GM15510 (cell line): Measurements from ENCODE around the gene RNF144B.

ENCODE experiments used
- POLR2A ChIP-seq: IDR thresholded peaks from 3 replicates; pipeline ENCODE4 v1.6.1; 2011; ENCODE audit warnings: borderline replicate concordance; ENCODE audit not compliant: insufficient read length; ENCODE audit errors: extremely low read depth

The RNF144B gene

DNA sequence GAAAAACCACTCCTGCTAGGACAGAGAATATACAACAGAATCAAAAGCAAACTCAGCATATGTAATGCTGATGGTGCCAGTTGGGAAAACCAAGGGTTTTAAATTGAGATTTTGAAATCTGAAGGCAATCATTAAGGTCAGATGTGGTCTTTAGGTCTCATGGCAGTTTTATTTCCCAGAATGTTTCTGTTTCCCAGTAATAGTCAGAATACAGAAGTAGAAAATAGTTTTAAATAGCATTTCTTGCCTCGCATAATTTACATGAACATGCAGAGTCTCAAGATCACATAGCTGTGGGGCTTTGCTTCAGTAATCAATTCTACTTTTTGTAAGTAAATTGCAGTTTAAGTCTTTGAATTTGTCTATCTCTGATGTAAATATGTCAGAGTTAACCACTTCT, 58.1 kb downstream of the RNF144B start:
- no peak for TF ChIP-seq POLR2A

DNA sequence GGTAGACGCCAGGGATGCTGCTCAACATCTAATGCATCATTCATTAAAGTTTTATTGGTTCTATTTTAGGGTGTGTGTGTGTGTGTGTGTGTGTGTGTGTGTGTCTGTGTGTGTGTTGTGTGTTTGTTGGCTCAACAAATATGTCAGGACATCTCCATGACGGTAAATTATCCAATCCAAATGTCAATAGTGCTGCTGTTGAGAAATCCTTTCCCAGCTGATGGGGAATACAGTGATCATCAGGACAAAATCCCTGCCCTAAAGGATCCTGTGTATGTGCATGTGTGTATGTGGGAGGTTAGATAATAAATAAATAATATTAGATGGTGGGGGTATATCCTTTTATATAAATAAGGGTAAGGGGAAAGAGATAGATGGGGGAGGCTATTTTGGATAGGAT, 59.6 kb downstream of the RNF144B start:
- TF ChIP-seq POLR2A: no peak

GRCh38 chr6:18447552-18447951, 60.4 kb downstream of the RNF144B start:
- TF ChIP-seq POLR2A: no peak

DNA sequence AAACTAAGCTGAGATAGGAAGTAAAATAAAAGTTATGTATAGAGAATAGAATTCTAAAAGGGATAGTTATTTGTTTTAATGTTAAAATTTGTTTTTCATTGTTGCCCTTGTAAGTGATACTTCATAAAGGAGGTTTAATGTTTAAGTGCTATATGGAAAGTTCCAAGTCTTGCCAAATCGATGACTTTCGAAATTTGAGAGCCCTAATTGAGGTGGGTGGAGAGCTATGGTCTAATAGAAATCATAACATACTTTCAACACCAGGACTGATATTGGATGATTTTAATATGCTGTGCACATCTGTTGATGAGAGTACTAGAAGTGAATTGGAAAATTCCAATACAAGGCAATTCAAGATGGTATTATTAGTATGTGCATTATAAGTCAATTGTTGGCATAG, 64.6 kb downstream of the RNF144B start:
- TF ChIP-seq POLR2A: no peak

DNA sequence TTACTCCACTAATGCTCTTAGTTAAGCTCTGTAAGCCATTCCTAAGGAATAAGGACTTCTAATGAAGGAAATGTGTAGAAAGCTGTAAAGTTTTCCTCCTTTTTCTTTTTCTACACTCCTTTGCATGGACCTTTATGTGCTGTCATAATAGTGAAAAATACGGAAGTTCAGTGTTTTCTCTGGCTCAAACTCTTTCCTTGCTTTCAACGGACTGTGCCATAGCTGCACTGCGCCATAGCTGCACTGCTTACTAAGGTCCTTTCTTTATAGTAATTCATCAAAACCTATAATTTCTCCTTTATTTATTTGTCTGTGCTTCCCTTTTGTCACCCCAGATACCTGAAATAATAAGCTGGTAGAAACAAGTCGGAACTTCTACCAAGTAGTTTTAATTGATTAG, 67.3 kb downstream of the RNF144B start:
- TF ChIP-seq POLR2A: no peak

GRCh38 chr6:18457065-18457737, 70.1 kb downstream of the RNF144B start:
- TF ChIP-seq POLR2A: no peak

DNA sequence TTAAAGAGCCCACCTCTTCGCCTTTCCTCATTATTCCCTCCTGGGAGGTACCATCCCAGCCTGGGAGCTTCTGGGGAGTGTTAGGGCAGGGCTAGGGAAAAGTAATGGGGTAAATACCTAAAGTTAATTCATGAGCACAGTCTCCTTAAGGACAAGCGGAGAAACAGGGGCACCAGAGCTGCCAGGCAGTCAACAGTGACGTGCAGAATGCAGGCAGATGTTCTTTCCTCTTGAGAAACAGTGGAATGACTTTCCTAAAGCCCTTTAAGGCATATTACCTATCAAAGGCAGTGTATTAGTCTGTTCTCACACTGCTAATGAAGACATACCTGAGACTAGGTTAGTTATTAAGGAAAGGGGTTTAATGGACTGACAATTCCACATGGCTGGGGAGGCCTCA, 76.3 kb downstream of the RNF144B start:
- TF ChIP-seq POLR2A: no peak

GRCh38 chr6:18464176-18464575, 77.0 kb downstream of the RNF144B start:
- no peak for TF ChIP-seq POLR2A

- no peak for TF ChIP-seq POLR2A
These were observed 78.4 kb downstream of the RNF144B start for GRCh38 chr6:18465410-18466154.

GRCh38 chr6:18467741-18468502, 80.8 kb downstream of the RNF144B start:
- TF ChIP-seq POLR2A: no peak

DNA sequence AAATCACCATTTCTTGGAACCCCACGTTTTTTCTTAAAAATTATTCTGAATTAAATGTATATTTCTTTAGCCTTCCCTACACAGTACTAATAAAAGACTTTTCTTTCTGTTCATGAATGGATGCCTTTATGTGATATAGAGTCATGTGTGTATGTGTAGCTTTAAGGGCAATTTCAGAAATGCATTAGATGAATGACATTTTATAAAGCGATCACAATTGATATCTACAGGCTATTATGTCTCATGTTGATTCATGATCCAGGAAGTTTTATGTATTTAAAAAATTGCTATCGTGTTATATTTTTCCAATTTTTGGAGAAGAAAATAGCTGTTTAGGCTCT, 81.3 kb downstream of the RNF144B start:
- no peak for TF ChIP-seq POLR2A

- TF ChIP-seq POLR2A: no peak
These were observed 82.4 kb downstream of the RNF144B start for GRCh38 chr6:18469536-18469935.

DNA sequence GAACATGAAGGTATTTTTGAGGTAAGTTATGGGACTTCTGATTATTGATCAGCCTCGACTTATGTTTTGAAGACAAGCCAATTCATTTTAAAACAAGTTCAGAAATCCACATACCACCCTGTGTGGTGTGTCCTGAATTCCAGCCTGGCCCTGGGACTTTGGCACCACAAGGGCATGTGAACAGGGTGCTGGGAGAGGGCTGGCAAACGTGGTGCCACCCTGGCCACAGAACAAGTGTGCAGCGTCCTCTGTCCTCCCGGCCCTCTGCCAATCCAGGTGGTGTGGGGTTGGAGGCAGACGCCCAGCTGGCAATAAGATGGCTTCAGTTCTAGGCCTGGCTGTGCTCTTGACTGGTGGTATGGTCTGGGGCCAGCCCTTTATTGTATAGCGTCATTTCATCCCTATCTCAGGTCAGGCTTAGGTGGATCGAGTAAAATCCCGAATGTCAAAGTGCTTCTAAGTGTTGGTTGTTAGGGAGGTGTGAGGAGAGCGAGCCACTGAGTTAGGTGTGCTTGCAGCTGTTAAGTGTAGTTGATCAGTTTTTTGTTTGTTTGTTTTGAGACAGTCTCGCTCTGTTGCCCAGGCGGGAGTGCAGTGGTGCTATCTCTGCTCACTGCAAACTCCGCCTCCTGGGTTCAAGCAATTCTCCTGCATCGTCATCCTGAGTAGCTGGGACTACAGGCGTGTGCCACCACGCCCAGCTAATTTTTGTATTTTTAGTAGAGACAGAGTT, 84.2 kb downstream of the RNF144B start:
- TF ChIP-seq POLR2A: no peak

GRCh38 chr6:18472941-18473340, 85.8 kb downstream of the RNF144B start:
- no peak for TF ChIP-seq POLR2A

DNA sequence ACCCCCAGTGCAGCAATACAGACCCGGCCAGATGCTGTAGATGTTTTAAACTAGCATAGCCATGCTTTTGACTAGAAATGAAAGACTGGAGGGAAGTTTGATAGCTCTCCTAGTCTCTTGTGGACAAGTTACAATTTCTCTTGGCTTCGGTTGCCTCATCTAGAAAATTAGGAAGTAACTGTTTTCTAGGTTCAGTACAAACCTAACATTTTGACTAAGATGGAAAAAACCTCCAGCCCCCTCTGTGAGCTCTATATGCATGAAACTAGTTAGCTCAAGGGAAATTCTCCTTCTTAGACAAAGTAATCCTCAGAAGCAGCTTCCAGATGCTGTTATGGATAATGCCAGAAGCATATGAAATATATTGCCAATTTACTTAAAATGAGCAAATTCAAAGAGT, 86.6 kb downstream of the RNF144B start:
- TF ChIP-seq POLR2A: no peak

- TF ChIP-seq POLR2A: no peak
These were observed 90.3 kb downstream of the RNF144B start for GRCh38 chr6:18477301-18477941.

GRCh38 chr6:18478610-18479009, 91.5 kb downstream of the RNF144B start:
- TF ChIP-seq POLR2A: no peak
